Measurements from ENCODE around the gene PFKM. TPM values are rescaled to one million over a fixed set of nuclear protein-coding genes. Genes with fewer than 3 reads are reported as not detected.

Gene PFKM
- total and polyA plus RNA-seq, 2 donors (not counting 3 experiments of a cell fraction or from before 2014, with no cell fraction given), result 53.4 to 74.4 TPM

GRCh38 chr12:48187916-48188695 is 68.9 kb downstream of the PFKM start:
- Histone ChIP-seq H3K9me1 (replicated peaks; ENCODE audit: control insufficient read depth, extremely low read depth, insufficient read depth, low read length) (no peaks in the 10 kb centered on the region), H3K27me3 (ENCODE audit: control insufficient read depth in 2 of 2, insufficient read depth in 2 of 2, low read length in 2 of 2) (peaks cover 31 to 33% of the 10 kb centered on the region in 2 experiments), H3K4me1 (ENCODE audit: control insufficient read depth, extremely low read depth, insufficient read depth, low read length) (no peaks in the 10 kb centered on the region), H4K20me1 (replicated peaks; ENCODE audit: control insufficient read depth, extremely low read depth, insufficient read depth, low read length) (no peaks in the 10 kb centered on the region), H3K36me3 (ENCODE audit: control insufficient read depth in 2 of 2, extremely low read depth in 1 of 2, insufficient read depth in 2 of 2, low read length in 2 of 2) (no peaks in the 10 kb centered on the region), H3K4me2 (ENCODE audit: insufficient read depth, low read length) (no peak overlapping the region), H3K79me2 (ENCODE audit: control insufficient read depth, insufficient read depth, low read length) (no peaks in the 10 kb centered on the region), H3K27ac (ENCODE audit: insufficient read depth, low read depth, low read length) (no peak overlapping the region), H2AFZ (ENCODE audit: low read depth, low read length) (no peak overlapping the region), H3K4me3 (replicated peaks in 1 of 3; ENCODE audit: insufficient read depth in 1 of 3, low read depth in 1 of 3, low read length in 3 of 3) (no peak overlapping the region), H3K9me3 (replicated peaks; ENCODE audit: control insufficient read depth, insufficient read depth, low read length) (no peaks in the 10 kb centered on the region), H3K9ac (replicated peaks; ENCODE audit: extremely low read depth, insufficient read depth, low read length) (no peak overlapping the region)
- no peak for FAIRE-seq
- CTCF ChIA-PET, result interaction anchor here (1.0 to 2.4 kb wide), 4 partner anchors 10 to 430 kb away, joined by 4 to 16 read pairs (median 9); no protein-coding TSS in a partner anchor
- POLR2A ChIA-PET, result no interaction called here
- intact Hi-C loops (cut with micrococcal nuclease) (loop anchor here (5.0 kb wide), 1 partner anchor 429 kb away; no protein-coding TSS in a partner anchor), dilution Hi-C loops (cut with MboI; ENCODE audit: extremely low pct_ligation_motif_present, low sequenced_read_pairs) (no loop called here)
- no peak for DNase-seq (ENCODE audit: low read depth, low spot score)
- BruUV-seq (replicated peaks), result no TSS peak
- TF ChIP-seq MYC (IDR thresholded peaks at IDR 0.05; ENCODE audit: low read depth, low read length) (no peak), GATA2 (IDR thresholded peaks at IDR 0.05; ENCODE audit: insufficient read depth, insufficient read length, low read depth, low read length) (no peak), POLR2AphosphoS5 (IDR thresholded peaks at IDR 0.05; ENCODE audit: insufficient read depth, low read depth, low read length) (no peak), CTCF (IDR thresholded peaks at IDR 0.05; ENCODE audit: extremely low read depth in 1 of 2, insufficient read depth in 1 of 2, low read depth in 1 of 2, low read length in 2 of 2) (no peak), FOS (IDR thresholded peaks at IDR 0.05; ENCODE audit: borderline replicate concordance, insufficient read depth, low read length) (no peak), POLR2A (IDR thresholded peaks at IDR 0.05; ENCODE audit: low read depth, low read length) (no peak)
- TF ChIP-seq, protein P1, sequence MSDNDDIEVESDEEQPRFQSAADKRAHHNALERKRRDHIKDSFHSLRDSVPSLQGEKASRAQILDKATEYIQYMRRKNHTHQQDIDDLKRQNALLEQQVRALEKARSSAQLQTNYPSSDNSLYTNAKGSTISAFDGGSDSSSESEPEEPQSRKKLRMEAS (IDR thresholded peaks at IDR 0.05; ENCODE audit: insufficient read depth, insufficient read length), result no peak
